Measurements from ENCODE around the gene LARP6. TPM values are rescaled to one million over a fixed set of nuclear protein-coding genes. Genes with fewer than 3 reads are reported as not detected.
"Not testable (repeated sequence)": the region's sequence is repeated elsewhere in the genome, so short reads cannot be mapped to it uniquely, and the experiment has no call there.

The LARP6 gene
- total and polyA plus RNA-seq, 8 donors = 7.7 to 17.8 (median 13.8) TPM

GRCh38 chr15:70820214-70820613 is 33.7 kb downstream of the LARP6 start:
- TF ChIP-seq CTCF (IDR thresholded peaks at IDR 0.05) = no peak
- DNase-seq (no peak), ATAC-seq (no peak)
- intact Hi-C loops (cut with DNase I) = loop anchor here in 1 of 2 donors (10.0 kb wide), 1 partner anchor 55 kb away; no protein-coding TSS in a partner anchor
- Histone ChIP-seq H3K36me3 (no peaks in the 10 kb centered on the region), H3K27ac (no peak overlapping the region), H3K27me3 (no peaks in the 10 kb centered on the region), H3K4me1 (peaks cover 0 to 4% of the 10 kb centered on the region in 2 donors), H3K4me3 (no peak overlapping the region), H3K9me3 (no peaks in the 10 kb centered on the region)

- ATAC-seq = no peak
- Histone ChIP-seq H3K4me1 (no peaks in the 10 kb centered on the region), H3K4me3 (no peak overlapping the region), H3K9me3 (no peaks in the 10 kb centered on the region), H3K36me3 (no peaks in the 10 kb centered on the region), H3K27ac (no peak overlapping the region), H3K27me3 (peaks cover 0 to 3% of the 10 kb centered on the region in 2 donors)
- TF ChIP-seq CTCF (IDR thresholded peaks at IDR 0.05) = no peak
- intact Hi-C loops (cut with DNase I) = no loop called here
- no peak for DNase-seq
Observed at GRCh38 chr15:70818580-70818979, 35.4 kb downstream of the LARP6 start.

- Histone ChIP-seq H3K27ac (no peak overlapping the region), H3K4me3 (no peak overlapping the region), H3K9me3 (no peaks in the 10 kb centered on the region), H3K36me3 (no peaks in the 10 kb centered on the region), H3K4me1 (no peaks in the 10 kb centered on the region), H3K27me3 (peaks cover 0 to 13% of the 10 kb centered on the region in 2 donors)
- DNase-seq (no peak), ATAC-seq (no peak)
- no peak for TF ChIP-seq CTCF (IDR thresholded peaks at IDR 0.05)
- intact Hi-C loops (cut with DNase I) = no loop called here
Observed at GRCh38 chr15:70817266-70817665, 36.7 kb downstream of the LARP6 start.

- no peak for TF ChIP-seq CTCF (IDR thresholded peaks at IDR 0.05)
- intact Hi-C loops (cut with DNase I) = no loop called here
- Histone ChIP-seq H3K27me3 (peaks cover 0 to 25% of the 10 kb centered on the region in 2 donors), H3K36me3 (no peaks in the 10 kb centered on the region), H3K4me1 (no peaks in the 10 kb centered on the region), H3K4me3 (no peak overlapping the region), H3K27ac (no peak overlapping the region), H3K9me3 (no peaks in the 10 kb centered on the region)
- no peak for ATAC-seq
- DNase-seq = no peak
Observed at GRCh38 chr15:70815604-70816003, 38.4 kb downstream of the LARP6 start.

GRCh38 chr15:70815011-70815410 is 38.9 kb downstream of the LARP6 start:
- H3K4me3 ChIP-seq; DNase-seq; H3K4me1 ChIP-seq; ATAC-seq; H3K36me3 ChIP-seq; H3K27ac ChIP-seq; intact Hi-C loops (cut with DNase I); H3K9me3 ChIP-seq: not testable (repeated sequence)
- H3K27me3 ChIP-seq = peaks cover 0 to 31% of the 10 kb centered on the region in 2 donors

- DNase-seq (no peak), ATAC-seq (no peak)
- H3K4me3 ChIP-seq = no peak overlapping the region
- intact Hi-C loops (cut with DNase I) = loop anchor here in 1 of 2 donors (5.0 kb wide), 1 partner anchor 136 kb away; no protein-coding TSS in a partner anchor
- no peaks in the 10 kb centered on the region for H3K36me3 ChIP-seq
- peaks cover 0 to 34% of the 10 kb centered on the region in 2 donors for H3K27me3 ChIP-seq
- no peak overlapping the region for H3K27ac ChIP-seq
- no peak for TF ChIP-seq CTCF (IDR thresholded peaks at IDR 0.05)
- peaks cover 0 to under 1% of the 10 kb centered on the region in 2 donors for H3K4me1 ChIP-seq
- no peaks in the 10 kb centered on the region for H3K9me3 ChIP-seq
Observed at GRCh38 chr15:70812827-70813364, 41.1 kb downstream of the LARP6 start.
